ENCODE results near the gene SLC29A3. TPM values are rescaled to one million over a fixed set of nuclear protein-coding genes. Genes with fewer than 3 reads are reported as not detected.

The SLC29A3 gene
- polyA plus RNA-seq, 1 of the 3 experiments (the other 2 are of a cell fraction) = 3.8 TPM

GRCh38 chr10:71277914-71278665 lies 41.0 kb upstream of the SLC29A3 start:
- Histone ChIP-seq H3K36me3 (replicated peaks in 1 of 2; ENCODE audit: control insufficient read depth in 1 of 2, insufficient read depth in 2 of 2, low read length in 1 of 2) (peaks cover 5 to 11% of the 10 kb centered on the region in 2 experiments), H3K4me2 (no peak overlapping the region), H3K9me2 (no peaks in the 10 kb centered on the region), H3F3A (replicated peaks; ENCODE audit: insufficient read depth) (no peaks in the 10 kb centered on the region), H3K27me3 (ENCODE audit: insufficient read depth) (no peaks in the 10 kb centered on the region), H2AFZ (ENCODE audit: low read depth) (no peak overlapping the region), H4K20me1 (ENCODE audit: insufficient read depth) (peaks cover 80% of the 10 kb centered on the region; the same call in 1 of the 2 replicates), H3K27ac (ENCODE audit: low read depth in 2 of 2, low read length in 1 of 2) (peak overlapping the region in 1 of 2 experiments; percentile 99; a peak in 2 of 4 replicates), H3K79me2 (ENCODE audit: insufficient read depth) (peaks cover 55% of the 10 kb centered on the region), H3K4me1 (ENCODE audit: control insufficient read depth in 1 of 2, insufficient read depth in 2 of 2, low read depth in 1 of 2, low read length in 1 of 2) (peaks cover 0 to 74% of the 10 kb centered on the region in 2 experiments; a peak in 3 of 4 replicates), H3K4me3 (ENCODE audit: low read depth in 2 of 2, low read length in 1 of 2) (no peak overlapping the region; a peak in 1 of 4 replicates), H3K9me3 (no peaks in the 10 kb centered on the region), H3K9ac (no peak overlapping the region)
- CTCF ChIA-PET = interaction anchor here (0.6 to 9.0 kb wide), 13 partner anchors 8 to 374 kb away, joined by 3 to 104 read pairs (median 7); partner anchors contain the start of gene UNC5B
- DNase-seq = no peak
- TF ChIP-seq REST (IDR thresholded peaks at IDR 0.05; ENCODE audit: low read depth, low read length) (no peak), RXRA (IDR thresholded peaks at IDR 0.05; ENCODE audit: borderline replicate concordance, low read depth) (no peak), SMC3 (IDR thresholded peaks at IDR 0.05; ENCODE audit: low read depth, low read length) (no peak), ZBTB33 (IDR thresholded peaks at IDR 0.05; ENCODE audit: borderline replicate concordance, low read depth) (no peak), MXI1 (IDR thresholded peaks at IDR 0.05; ENCODE audit: low read depth, low read length) (no peak), PBX3 (IDR thresholded peaks at IDR 0.05) (no peak), CHD2 (IDR thresholded peaks at IDR 0.05; ENCODE audit: low read length, partially characterized antibody) (no peak), TAF1 (IDR thresholded peaks at IDR 0.05; ENCODE audit: borderline replicate concordance, low read depth, low read length) (no peak), FOSL2 (IDR thresholded peaks at IDR 0.05; ENCODE audit: borderline replicate concordance, low read depth) (no peak), TCF12 (IDR thresholded peaks at IDR 0.05) (no peak), ELF1 (IDR thresholded peaks at IDR 0.05) (no peak), NFIC (IDR thresholded peaks at IDR 0.05; ENCODE audit: borderline replicate concordance) (no peak), MEF2A (IDR thresholded peaks at IDR 0.05; ENCODE audit: borderline replicate concordance, low read depth) (no peak), CTCF (IDR thresholded peaks at IDR 0.05) (no peak), FOXJ3 (CRISPR knock-in tag; IDR thresholded peaks at IDR 0.05) (no peak), EZH2phosphoT487 (IDR thresholded peaks at IDR 0.05; ENCODE audit: borderline replicate concordance, low read depth) (no peak)
- 85% methylated on average over 8 of the region's 11 CpGs for WGBS (ENCODE audit: low lambda C conversion rate)
- POLR2A ChIA-PET = interaction anchor here (1.4 to 4.4 kb wide), 15 partner anchors 12 to 387 kb away, joined by 3 to 39 read pairs (median 8); no protein-coding TSS in a partner anchor

Measured in SK-N-SH (cell line).